ENCODE measurements around the gene SPACA5.
"Not testable (repeated sequence)": the region's sequence is repeated elsewhere in the genome, so short reads cannot be mapped to it uniquely, and the experiment has no call there.

The SPACA5 gene

GRCh38 chrX:48006688-48007087 is at the start of gene SPACA5:
TSS of gene SPACA5 (plus strand) at chrX:48006988. CDS start at chrX:48007803, 815 bp downstream.
- not testable (repeated sequence) for DNase-seq

- not testable (repeated sequence) for DNase-seq
Measured at GRCh38 chrX:47958206-47958605, 48.6 kb upstream of the SPACA5 start.

DNA sequence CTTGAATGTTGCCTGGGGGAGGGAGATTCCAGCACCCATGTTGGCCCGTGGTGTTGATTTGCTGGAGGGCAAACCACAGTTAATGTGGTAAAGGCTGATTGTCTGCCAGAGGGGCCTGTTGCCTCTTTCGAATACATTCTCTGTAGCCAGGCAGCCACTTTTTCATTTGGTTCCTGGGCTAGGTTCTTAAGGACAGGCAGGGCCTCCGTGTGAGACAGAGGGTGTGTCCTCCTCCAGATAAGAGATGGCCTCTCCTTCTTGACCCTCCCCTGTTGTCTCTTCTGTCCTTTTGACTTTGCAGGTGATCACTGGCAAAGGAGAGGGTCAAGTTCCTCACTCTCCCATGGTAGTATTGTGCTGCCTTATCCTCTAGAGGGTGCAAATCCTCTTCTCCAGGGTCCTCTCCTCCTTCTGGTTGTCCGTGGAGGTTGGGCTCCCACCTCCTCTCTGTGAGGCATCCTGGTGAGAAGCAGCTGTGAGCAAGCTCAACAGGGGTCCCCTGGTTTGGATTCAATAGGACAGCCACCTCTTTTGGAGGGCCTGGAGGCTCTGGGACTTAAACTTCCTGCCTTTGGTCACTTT is 47.9 kb upstream of the SPACA5 start:
- no peak for DNase-seq

- no peak for DNase-seq
Measured at GRCh38 chrX:47960406-47960805, 46.4 kb upstream of the SPACA5 start.

- not testable (repeated sequence) for DNase-seq
Measured at GRCh38 chrX:47961830-47962229, 45.0 kb upstream of the SPACA5 start.

DNA sequence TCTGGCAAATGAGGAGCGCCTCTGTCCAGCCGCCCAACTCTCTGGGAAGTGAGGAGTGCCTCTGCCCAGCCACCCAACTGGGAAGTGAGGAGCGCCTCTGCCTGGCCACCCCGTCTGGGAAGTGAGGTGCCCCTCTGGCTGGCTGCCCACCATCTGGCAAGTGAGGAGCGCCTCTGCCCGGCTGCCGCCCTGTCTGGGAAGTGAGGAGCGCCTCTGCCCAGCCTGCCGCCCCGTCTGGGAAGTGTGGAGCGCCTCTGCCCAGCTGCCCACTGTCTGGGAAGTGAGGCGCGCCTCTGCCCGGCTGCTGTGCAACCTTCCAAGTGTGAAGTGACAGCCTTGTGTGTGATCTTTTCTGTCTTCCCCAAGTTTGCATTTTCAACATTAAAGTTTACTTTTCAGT is 41.3 kb upstream of the SPACA5 start:
- not testable (repeated sequence) for DNase-seq

DNA sequence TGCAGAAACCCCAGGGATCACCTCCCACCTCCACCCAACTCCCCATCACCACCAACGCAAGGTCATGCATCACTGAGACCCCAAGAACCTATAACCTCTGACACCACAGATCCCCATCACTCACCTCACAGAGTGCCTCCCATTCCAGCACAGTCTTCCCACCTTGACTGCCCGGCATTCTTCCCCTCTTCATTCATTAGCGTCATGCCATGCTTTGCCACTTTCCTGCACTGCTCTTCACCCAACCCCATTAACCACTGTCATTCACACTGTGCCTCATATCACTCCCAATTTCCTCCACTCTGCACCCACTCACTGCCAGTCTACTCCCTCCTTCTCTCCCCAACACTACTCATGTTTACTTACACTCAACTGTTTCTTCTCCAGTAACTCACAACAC is 33.6 kb upstream of the SPACA5 start:
- no peak for DNase-seq

DNA sequence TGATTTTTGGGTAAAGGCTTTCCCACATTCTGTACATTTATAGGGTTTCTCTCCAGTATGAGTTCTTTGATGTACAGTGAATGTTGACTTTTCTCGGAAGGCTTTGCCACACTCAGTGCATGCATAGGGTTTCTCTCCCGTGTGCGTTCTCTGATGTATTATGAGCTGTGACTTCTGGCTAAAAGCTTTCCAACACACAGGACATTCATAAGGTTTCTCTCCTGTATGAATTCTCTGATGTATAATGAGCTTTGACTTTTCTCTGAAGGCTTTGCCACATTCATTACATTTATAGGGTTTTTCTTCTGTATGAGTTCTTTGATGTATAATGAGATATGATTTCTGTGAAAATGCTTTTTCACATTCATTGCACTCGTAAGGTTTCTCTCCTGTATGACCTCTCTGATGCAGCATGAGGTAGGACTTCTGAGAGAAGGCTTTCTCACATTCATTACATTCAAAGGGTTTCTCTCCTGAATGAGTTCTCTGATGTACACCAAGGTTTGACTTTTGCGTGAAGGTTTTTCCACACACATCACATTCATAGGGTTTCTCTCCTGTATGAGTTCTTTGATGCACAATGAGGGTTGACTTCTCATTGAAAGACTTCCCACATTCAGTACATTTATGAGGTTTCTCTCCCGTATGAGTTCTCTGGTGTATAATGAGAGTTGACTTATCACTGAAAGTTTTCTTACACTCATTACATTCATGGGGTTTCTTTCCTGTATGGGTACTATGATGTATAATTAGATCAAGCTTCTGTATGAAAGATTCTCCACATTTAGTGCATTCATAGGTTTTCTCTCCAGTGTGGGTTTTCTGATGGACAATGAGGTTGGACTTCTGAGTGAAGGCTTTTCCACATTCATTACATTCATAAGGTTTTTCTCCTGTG is 30.3 kb upstream of the SPACA5 start:
- DNase-seq: no peak

- DNase-seq: no peak
Measured at GRCh38 chrX:47991263-47992094, 15.3 kb upstream of the SPACA5 start.

DNA sequence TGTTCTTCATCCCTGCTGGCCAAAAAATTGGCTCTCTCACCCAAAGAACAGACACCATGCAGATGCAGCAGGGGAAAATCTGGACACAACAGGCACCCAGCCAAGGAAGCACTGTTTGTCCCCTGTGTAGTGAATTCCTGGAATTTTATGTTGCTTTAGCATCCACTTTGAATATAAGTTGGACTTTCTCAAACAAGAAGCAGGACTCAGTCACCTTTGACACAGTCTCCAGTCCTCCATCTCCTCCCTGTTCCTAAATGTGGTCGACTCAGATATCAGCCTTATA is 14.8 kb upstream of the SPACA5 start:
- DNase-seq: no peak

- no peak for DNase-seq
Measured at GRCh38 chrX:47992669-47993068, 14.1 kb upstream of the SPACA5 start.

GRCh38 chrX:48001260-48001659 is 5.5 kb upstream of the SPACA5 start:
- no peak for DNase-seq

DNA sequence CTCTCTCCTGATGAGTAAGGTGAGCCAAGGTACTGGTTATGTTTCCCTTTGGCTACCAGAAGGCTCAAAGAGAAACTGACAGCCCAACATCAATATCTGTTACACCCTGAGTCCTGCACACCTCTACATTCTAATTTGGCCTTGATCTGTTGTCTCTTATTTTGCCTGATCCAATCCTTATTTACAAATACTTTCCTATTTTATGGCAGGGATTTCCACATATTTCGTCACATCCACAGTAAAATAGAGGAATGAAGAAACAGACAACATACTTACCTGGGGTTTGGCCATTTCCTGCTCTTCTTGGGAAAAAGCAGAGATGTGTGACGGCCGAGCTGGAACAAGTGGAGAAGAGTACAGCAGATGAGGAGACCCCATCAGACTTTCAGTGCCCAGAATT is 4.5 kb upstream of the SPACA5 start:
- DNase-seq: no peak

GRCh38 chrX:48002929-48003328 is 3.9 kb upstream of the SPACA5 start:
- DNase-seq: no peak

- DNase-seq: no peak
Measured at GRCh38 chrX:48003367-48003757, 3.4 kb upstream of the SPACA5 start.

DNA sequence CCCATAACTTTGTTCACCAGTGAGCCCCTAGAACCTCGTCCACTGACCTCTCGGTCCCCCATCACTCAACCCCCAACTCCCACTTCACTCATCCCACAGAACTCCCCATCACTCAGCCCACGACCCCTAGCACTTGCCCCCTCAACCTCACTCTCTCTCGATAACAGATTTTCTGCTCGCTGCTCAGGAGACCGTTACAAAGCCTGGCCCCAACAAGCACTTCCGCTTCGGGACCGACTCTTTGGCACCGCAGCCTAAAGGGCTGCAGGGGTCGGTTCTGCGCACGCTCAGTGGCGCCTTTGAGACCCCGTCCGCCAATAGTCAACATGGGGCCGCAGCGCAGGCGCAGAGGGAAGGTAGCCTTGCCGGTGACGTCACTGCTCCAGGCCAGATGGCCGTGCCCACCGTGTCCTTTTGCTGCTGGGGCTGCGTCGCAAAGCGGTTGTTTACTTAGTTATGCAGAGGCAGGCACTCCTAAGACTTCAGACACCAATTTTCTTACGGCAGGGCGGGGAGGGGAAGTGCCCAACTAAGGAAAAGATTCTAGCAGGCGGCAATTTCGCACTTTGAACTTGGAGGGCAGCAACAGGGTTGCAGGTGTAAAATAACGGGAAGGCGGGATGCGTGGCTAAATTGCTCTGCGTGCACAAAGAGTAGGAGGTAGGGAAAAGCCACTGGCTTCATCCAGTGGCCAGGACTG is 2.9 kb upstream of the SPACA5 start, which contains the start of gene ZNF182:
ZNF182 (minus strand) TSS at position 232 of the 700 bp plus-strand sequence. CDS start 1,380 bp downstream, outside the sequence.
- no peak for DNase-seq

GRCh38 chrX:48009445-48009960 is 2.7 kb downstream of the SPACA5 start:
- not testable (repeated sequence) for DNase-seq

DNA sequence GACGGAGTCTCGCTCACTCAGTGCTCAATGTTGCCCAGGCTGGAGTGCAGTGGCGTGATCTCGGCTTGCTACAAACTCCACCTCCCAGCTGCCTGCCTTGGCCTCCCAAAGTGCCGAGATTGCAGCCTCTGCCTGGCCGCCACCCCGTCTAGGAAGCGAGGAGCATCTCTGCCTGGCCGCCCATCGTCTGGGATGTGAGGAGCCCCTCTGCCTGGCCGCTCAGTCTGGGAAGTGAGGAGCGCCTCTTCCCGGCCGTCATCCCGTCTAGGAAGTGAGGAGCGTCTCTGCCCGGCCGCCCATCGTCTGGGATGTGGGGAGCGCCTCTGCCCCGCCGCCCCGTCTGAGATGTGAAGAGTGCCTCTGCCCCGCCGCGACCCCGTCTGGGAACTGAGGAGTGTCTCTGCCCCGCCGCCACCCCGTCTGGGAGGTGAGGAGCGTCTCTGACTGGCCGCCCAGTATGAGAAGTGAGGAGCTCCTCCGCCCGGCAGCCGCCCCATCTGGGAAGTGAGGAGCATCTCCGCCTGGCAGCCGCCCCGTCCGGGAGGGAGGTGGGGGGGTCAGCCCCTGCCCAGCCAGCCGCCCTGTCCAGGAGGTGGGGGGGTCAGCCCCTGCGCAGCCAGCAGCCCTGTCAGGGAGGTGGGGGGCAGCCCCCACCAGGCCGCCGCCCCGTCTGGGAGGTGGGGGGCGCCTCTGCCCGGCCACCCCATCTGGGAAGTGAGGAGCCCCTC is 10.0 kb downstream of the SPACA5 start:
- DNase-seq: not testable (repeated sequence)

GRCh38 chrX:48019892-48020291 is 13.1 kb downstream of the SPACA5 start:
- not testable (repeated sequence) for DNase-seq

GRCh38 chrX:48020472-48020871 is 13.7 kb downstream of the SPACA5 start:
- DNase-seq: not testable (repeated sequence)

- DNase-seq: no peak
Measured at GRCh38 chrX:48021026-48021900, 14.5 kb downstream of the SPACA5 start.

Data from NCI-H1048 (cell line).